PC-9 (cell line): Measurements from ENCODE around the gene UNC5CL.

Experiments used
- EZH2 ChIP-seq: fragments of 200-600 bp; sonication (generic); IDR thresholded peaks from 2 replicates; pipeline ENCODE4 v1.8.0; 2017; ENCODE audit warnings: antibody characterized with exemption, low read depth
- TF ChIP-seq, protein P1 (sequence below): fragments of 200-600 bp; sonication (generic); conservative IDR thresholded peaks from 2 replicates; pipeline ENCODE4 v1.6.1; 2017; ENCODE audit warnings: mixed run types, antibody characterized with exemption, mild to moderate bottlenecking, moderate library complexity

DNA sequence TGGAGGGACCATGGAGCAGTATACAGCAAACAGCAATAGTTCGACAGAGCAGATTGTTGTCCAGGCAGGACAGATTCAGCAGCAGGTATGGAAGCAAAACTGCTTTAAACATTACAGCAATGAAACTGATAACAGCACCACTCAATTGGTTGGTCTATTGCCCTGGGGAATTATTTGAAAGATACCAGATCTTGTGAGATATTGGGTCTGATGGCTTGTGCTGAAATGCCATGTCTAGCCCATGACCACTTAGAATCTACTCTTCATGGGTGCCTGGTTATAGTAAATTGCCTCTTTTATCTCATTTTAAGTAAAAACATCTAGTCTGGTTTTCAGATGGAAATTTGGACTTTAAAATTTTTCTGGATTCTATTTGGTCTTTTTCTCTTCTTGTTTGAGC, 40.1 kb upstream of the UNC5CL start:
- TF ChIP-seq, protein P1, sequence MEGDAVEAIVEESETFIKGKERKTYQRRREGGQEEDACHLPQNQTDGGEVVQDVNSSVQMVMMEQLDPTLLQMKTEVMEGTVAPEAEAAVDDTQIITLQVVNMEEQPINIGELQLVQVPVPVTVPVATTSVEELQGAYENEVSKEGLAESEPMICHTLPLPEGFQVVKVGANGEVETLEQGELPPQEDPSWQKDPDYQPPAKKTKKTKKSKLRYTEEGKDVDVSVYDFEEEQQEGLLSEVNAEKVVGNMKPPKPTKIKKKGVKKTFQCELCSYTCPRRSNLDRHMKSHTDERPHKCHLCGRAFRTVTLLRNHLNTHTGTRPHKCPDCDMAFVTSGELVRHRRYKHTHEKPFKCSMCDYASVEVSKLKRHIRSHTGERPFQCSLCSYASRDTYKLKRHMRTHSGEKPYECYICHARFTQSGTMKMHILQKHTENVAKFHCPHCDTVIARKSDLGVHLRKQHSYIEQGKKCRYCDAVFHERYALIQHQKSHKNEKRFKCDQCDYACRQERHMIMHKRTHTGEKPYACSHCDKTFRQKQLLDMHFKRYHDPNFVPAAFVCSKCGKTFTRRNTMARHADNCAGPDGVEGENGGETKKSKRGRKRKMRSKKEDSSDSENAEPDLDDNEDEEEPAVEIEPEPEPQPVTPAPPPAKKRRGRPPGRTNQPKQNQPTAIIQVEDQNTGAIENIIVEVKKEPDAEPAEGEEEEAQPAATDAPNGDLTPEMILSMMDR, result no peak
- no peak for TF ChIP-seq EZH2
